Stimulated activated CD4-positive, alpha-beta T cell treated with anti-CD3 and anti-CD28 coated beads, Interleukin-2, amount 100 ng/mL, for 48 hours (primary cell): ENCODE results near the gene BSPRY.
"Not testable (repeated sequence)": the region's sequence is repeated elsewhere in the genome, so short reads cannot be mapped to it uniquely, and the experiment has no call there.

Source experiments
- DNase-seq, 2 donors: peaks; one replicate each; pipeline ENCODE4 v3.0.0-alpha.2; 2020

Gene BSPRY

DNA sequence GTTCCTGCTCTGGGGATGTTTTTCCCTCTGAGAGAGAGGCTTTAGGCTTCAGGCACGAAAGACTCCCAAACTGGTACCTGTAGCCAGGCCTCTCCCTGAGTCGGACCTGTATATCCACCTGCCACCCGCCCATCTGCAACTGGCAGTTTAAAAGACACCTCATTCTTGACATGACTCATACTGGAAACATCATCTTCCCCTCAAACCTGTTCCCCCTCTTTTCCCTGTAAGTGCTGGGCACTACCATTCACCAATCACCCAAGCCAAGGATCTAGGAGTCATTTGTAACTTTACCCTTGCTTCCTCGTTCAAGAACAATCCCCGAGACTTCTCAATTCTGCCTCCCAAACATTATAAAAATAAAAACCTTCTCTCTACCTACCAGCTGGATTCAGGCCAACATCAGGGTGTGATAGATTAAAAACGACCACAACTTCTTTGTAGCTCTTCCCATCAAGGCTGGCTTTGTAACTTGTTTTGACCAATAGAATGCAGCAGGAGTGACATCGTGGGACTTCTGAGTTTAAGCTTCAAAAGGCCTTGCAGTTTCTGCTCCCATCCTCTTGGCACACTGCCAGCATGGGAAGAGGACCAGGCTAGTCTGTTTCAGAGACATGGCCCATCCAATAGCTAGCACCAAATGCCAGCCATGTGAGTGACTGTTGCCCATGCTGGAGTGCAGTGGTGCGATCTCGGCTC lies 7.5 kb upstream of the BSPRY start:
- DNase-seq = no peak

DNA sequence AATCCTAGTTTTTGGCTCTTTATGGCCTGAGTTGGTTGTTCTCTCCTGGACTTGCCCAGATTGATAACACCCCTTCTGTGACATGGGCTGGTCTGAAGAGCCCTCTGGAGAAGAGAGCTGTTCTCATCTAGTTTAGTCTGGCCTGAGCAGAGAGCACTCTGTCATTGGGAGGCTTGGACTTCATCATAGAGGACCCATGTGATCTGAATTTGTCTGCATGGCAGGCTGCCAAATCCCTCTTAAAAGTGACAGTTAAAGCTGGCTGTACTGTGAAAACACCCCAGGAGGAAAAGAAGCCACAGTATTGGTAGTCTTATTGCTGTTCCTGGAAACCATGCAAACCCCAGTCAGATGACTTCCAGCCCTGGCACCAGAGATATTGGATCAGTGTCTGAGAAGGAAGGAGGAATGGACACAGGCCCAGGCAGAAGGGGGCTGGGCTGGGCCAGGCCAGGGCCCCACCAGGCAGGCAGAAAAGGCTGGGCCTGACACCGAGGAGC lies 5.6 kb upstream of the BSPRY start:
- no peak for DNase-seq

DNA sequence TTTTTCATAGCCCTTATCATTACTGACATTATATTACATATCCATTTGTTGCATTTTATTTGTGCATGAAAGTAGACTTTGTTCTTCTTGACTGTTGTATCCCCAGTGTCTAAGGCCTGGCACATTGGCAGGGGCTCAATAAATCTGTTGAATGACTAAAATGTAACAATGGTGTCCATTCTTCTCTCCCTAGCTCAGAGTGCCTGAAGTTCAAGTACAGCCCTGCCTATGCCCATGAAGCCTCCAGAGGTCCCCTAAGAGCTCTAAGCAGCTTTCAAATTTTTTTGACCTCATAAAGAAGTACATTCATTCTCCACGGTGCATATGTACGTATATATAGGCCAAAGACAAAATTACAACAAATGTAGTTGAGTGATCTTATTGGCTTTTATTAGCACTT lies 4.2 kb upstream of the BSPRY start:
- DNase-seq = no peak

DNA sequence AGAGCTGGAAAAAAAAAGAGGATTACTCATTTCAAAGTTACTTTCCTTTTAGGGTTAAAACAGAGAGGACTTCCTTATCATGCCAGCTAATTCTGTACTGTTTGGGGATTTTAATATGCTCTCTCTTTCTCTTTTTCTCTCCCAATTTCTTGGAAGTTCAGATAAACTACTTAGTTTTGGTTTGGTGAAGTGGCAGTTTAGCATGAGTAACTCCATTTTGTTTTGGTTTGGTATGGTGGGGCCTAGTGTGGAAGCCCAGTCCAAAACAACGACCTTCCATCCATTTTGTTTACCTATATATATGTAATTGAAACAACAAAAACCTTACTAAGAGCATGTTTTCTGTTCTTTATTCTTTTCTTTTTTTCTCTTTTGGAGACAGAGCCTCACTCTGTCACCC lies 3.7 kb upstream of the BSPRY start:
- DNase-seq = no peak

DNA sequence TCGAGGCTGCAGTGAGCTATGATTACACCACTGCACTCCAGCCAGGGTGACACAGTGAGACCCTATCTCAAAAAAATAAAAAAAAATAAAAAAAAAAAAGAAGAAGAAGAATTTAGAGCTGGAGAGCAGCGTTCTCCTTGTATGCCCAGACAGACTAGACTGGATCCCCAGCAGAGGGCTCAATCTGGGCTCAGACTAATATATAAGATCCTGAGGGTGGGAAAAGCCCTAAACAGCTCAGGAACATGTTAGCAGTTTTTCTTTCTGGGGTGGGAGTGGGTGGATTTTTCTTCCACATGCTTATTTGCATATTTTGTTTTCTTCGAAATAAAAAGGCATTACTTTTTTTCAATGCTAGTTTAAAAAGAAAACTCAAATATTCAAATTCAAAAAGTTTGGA lies 904 bp upstream of the BSPRY start:
- DNase-seq = no peak

DNA sequence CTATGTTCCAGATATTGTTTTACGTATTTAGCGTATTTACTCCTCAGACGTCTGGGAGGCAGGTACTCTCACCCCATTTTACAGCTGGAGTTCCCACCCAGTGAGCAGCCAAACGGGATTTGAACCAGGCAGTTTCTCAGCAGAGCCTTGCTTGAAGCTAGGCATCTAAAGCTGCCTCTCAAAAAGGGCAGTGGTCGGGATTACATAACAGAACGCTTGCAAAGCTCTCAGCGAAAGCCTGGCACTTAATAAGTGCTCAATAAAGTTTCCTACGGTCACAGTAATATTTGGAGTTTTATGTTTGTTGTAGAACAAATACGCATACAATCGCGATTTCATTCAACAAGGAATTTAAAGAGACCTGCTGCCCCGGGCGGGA lies 286 bp upstream of the BSPRY start:
- DNase-seq = no peak

DNA sequence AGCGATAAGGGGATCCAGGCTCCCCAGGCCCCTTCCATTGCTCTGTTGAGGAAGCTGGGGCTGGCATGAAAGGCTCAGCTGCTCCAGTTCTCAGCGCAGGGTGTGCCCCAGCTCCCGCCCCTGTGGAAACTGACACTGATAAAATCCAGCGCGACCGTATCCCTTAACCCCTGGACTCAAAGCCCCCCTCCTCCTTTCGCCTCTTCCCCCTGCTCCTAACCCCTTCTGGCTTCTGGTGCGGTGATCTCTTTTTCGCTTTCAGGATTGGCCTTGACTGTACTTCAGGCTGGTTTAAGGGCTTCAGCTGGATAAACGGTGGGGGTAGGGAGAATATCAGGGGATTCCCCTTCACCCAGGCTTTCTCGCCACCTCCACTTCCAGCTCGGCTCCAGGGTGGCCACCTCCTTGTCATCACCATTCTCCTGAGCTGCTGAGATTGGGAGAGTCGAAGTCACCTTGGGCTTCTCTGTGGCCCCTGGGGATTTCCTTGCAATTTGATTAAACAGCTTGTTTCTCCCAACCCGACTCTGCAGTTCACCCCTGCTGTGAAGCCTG lies 843 bp downstream of the BSPRY start:
- no peak for DNase-seq

DNA sequence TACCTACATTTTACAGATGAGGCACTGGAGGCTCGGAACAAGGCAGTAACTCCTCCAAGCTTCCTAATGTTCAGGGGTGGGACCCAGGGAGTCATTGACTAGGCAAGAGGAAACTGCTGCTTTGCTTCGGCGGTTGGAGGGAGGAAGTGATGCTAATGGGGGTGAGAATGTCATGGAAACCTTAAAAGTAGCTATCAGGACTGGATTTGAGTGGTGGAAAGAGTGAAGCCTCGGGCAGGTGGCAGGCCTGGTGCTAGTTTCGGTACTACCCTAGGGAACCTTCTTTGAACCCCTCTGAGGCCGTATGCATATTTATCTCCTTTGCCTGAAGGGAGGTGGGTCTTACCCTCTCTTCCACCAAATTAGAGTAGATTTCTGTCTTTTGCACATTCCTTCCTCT lies 1.6 kb downstream of the BSPRY start:
- DNase-seq = no peak

DNA sequence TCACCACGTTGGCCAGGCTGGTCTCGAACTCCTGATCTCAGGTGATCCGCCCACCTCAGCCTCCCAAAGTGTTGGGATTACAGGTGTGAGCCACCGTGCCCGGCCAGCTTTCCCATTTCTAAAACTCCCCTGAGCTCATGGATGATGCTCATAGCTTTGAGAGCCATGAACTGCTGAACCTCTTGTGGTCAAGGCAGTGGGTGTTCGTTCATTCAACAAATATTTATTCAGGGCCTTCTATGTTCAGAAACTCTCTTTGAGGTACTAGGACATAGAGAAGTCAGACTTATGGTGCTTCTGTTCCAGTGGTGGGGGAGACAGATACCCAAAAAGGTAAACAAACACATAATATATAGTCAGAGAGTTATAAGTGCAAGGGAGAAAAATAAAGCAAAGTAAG lies 2.7 kb downstream of the BSPRY start:
- no peak for DNase-seq

DNA sequence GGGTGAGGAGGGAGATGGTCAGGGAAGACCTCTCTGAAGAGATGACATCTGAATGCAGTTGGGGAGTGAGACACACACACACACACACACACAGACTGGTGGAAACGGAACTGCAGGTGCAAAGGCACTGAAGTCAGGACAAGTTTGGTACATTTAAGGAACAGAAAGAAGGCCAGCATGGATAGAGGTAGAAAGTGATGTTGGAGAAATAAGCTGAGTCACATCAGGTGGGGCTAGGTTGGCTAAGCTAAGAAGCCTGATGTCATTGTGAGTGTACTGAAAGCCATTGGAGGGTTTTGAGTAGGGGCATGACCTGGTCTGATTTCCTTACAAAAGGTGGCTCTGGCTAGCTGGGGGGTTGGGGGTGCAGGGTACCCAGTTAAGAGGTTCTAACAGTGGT lies 3.1 kb downstream of the BSPRY start:
- no peak for DNase-seq

DNA sequence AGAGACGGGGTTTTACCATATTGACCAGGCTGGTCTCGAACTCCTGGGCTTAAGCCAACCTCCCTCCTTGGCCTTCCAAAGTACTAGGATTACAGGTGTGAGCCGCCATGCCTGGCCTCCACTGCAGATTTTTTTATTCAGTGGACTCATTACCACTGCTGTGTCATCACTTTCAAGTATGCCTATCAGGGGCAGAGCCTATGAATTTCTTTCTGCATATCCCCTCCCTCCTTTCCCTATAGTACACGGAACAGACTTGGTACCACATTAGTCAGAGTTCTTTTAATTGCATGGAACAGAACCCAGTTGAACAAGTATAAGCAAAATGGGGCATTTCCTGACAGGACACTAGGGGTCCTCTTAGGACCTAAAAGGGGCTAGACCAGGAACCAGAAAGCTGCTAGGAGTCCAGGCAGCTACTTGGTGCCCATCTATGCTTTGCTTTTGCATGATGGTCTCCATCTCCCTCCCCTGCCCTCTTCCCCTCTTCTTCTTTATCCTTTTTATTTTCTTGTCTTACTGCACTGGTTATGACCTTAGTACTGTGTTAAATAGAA lies 5.8 kb downstream of the BSPRY start:
- no peak for DNase-seq

DNA sequence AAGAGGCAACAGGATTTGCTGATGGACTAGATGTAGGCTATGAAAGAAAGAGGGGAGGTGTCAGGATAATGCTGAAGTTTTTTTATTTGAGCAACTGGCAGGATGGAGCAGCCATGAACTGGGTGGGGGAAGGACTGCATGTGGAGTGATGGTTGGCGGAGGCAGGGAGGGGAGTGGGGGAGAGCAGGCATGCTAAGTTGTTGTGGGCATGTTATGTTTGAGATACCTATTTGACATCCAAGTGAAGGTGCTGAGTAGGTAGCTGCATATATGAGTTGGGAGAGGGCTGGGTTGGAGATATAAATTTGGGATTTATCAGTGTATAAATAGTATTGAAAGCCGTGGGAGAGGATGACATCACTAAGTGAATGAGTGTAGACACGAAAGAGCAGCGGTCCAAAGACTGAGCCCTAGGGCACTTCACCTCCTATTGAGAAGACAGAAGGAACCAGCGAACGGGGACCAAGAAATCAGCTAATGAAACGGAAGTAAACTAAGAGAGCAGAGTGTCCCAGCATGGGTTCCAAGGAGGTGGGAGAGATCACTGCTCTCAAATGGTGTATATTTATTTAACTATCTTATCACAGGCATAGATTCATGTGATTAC lies 7.4 kb downstream of the BSPRY start:
- DNase-seq = no peak

DNA sequence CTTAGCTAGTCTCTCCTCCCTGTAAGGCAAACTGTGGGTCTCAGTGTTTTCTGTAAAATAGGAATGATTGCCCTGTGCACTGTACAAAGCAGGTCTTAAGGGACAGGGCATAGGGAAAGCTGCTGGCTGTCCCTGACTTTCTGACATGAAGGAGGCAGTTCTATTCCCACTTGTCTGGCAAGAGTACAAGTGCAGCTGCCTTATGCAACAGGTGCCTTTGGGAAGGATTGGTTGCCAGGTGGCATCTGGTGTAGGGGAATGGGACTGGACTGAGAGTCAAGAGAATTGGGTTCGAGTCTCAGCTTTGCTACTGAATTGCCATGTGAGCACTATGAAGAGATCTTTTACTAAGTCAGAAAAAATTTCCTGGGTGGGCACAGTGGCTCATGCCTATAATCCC lies 10.0 kb downstream of the BSPRY start:
- no peak for DNase-seq

DNA sequence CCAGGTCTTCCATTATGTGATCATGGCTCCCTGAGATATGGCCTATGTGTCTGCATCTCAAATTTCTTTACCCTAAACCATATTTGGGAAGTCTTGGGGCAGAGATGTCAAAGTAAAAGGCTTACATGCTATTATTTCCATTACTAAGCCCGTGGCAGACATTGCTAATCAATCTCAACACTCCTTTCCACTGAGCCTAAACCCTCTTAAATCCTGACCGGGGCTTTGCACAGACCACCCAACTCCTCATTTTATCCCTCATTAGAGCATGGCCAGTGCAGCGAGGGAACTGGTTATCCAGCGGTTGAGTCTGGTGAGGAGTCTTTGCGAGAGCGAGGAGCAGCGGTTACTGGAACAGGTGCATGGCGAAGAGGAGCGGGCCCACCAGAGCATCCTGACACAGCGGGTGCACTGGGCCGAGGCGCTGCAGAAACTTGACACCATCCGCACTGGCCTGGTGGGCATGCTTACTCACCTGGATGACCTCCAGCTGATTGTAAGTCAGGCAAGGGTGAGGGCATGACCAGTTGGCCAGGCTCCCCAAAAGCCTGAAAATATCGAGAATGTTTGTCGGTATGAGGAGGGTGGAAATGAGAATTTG lies 11.0 kb downstream of the BSPRY start:
- no peak for DNase-seq

DNA sequence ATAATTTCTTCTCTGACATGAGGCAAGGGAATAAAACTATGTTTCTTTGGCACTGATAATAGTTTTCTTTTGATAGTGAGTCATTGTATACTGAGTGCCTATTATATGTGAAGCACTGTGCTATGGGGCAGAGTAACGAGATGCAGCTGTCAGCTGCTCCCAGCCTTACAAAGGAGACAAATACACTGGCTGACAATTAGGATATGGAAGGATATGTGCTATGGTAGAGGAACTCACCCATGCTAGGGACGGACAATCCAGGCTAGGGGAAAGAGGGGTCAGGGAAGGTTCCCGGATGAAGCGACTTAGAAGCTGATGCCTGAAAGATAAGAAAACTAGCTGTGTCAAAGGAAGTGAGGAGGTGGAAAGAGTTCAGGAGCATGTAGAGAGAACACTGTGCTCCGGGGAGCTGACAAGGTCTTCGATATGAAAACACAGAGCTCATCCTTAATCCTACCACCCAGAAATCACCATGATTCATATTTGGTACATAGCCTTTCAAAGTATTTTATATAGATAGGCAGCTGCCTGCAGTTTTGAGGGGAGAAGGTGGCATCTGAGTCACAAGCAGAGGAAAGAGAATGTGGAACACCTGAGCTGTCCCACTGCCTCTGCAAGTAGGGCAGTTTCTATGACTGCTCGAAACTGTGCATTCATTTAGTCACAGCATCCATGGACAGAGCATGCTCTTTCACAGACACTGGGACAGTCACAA lies 12.1 kb downstream of the BSPRY start:
- no peak for DNase-seq

DNA sequence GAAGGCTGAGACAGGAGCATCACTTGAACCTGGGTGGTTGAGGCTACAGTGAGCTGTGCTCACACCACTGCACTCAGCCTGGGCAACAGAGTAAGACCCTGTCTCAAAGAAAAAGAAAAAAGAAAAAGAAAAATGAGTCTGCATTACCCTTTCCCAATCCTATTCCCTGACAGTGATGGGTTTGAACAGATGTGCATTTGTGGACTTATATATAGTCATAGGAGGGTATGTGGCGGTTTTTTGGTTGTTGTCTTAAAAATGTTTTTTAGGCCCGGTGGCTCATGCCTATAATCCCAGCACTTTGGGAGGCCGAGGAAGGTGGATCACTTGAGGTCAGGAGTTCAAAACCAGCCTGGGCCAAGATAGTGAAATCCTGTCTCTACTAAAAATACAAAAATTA lies 14.0 kb downstream of the BSPRY start:
- DNase-seq = no peak

DNA sequence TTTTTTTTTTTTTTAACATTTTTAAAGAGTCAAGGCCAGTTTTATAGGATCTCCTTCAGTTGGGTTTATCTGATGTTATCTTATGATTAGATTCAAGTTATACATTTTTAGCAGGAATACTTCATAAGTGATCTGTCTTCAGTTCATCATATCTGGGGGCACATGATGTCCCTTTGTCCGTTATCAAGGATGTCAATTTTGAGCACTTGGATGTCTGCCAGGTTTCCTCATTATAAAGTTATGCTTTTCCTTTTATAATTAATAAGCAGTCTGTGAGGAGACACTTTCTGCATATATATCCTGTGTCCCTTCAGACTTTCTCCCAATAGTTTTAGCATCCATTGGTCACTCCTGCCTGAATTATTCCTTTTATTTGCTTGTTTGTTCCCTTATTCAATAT lies 15.6 kb downstream of the BSPRY start:
- no peak for DNase-seq

DNA sequence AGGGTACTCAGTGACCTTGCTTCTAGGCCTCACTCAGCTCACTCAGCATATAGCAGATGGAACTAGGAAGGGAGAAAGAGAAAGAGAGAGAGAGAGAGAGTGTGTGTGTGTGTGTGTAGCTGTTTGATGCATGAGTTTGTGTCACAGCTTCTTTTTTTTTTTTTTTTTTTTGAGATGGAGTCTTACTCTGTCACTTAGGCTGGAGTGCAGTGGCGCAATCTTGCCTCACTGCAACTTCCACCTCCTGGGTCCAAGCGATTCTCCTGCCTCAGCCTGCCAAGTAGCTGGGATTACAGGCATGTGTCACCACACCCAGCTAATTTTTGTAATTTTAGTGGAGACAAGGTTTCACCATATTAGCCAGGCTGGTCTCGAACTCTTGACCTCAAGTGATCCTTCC lies 16.3 kb downstream of the BSPRY start:
- DNase-seq = not testable (repeated sequence)

DNA sequence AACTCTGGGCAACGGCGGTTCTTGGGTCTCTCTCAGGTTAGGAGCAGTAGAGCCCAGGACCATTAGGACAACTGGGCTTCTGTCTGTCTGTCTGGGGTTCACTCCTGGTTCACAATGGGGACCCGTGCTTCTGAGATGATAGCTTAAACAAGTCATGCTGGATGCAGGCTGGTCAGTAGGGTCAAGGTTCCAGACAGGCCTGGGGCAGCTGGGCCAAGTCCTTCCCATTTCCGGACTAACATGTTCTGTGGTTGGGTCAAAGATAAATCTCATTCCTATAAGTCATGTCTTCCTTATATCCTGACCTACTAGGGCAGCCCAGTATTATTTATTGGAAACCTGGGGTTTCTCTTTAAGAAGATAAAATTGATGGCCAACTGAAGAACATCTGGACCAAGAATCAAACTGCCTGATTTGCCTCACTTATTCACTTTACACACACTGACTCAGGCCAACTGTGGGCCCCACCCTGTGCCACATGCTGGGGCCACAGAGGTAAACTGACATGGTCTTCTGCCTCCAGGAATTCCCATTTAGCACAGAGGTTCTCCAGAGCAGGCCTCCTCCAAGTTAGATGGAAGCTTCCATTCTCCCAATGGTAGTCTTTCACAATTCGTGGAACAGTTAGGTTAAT lies 19.1 kb downstream of the BSPRY start:
- DNase-seq = no peak

DNA sequence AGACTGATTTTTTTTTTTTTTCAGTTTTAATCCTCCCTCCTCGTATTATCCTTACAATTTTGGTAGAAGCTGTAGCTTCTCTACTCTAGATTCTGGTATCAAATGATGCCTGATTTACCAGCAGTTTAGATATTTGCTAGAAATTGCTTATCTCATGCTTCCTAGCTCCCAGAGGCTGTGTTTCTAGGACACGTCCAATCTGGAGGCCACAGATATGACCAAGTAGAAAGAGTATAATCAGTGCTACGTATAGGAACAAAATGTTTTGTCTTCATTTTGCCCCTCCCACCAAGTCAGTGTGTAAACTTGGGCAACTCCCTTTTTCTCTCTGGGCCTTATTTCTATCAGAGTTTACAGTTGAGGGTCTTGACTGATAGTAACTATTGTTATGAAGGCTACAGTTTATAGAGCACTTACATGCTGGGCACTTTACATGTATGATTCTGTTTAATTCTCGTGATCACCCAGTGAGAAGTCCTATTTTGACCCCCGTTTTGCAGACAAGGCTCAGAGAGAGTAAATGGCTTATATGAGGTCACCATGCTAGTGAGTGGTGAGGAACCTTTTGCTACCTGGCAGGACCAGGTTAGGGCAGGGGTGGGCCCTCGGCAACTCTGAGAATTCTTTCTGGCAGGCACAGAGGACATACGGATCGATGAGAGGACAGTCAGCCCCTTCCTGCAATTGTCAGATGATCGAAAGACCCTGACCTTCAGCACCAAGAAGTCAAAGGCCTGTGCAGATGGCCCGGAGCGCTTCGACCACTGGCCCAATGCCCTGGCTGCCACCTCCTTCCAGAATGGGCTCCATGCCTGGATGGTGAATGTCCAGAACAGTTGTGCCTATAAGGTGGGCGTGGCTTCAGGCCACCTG lies 19.9 kb downstream of the BSPRY start:
- DNase-seq = no peak

DNA sequence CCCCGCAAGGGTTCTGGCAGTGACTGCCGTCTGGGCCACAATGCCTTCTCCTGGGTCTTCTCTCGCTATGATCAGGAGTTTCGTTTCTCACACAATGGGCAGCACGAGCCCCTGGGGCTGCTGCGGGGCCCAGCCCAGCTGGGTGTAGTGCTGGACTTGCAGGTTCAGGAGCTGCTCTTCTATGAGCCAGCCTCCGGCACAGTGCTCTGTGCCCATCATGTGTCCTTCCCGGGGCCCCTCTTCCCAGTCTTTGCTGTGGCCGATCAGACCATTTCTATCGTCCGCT lies 20.5 kb downstream of the BSPRY start:
- DNase-seq = no peak

DNA sequence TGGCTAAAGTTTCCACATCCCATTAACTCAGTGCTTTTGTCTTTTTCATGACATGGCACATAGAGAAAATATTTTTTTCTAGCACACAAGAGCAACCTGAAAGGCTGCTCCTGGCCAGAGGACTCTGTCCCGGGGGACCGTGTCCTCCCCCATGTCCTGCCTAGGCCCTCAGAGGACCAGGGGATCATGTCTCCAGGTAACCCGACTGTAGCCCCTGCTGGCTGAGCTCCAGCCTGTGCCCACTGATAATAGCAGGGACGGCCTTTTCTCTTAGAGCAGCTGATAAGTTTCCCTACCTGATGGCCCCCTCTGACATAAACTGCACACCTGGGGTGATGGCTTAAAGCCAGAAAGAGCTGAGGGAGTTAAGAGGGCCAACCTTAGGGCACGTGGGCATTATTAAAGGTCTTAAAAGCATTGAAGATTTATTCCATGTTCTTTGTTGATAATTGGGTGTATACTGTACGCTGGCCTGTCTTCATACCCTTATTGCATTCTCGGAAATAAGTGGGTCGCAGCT lies 21.5 kb downstream of the BSPRY start:
- no peak for DNase-seq
